HAP-1 (cell line): ENCODE measurements around the gene SLC34A1.
A peak's percentile ranks its signal among the peaks of the same experiment; 100 is the strongest.
"Not testable (repeated sequence)": the region's sequence is repeated elsewhere in the genome, so short reads cannot be mapped to it uniquely, and the experiment has no call there.

ENCODE experiments used
- DNase-seq, 2 experiments: peaks; one replicate each; pipeline ENCODE4 v3.0.0-alpha.2; 2016 to 2020; ENCODE audit warnings: low spot score in 2 of 2
- H3K27me3 ChIP-seq: fragments of 250-450 bp; sonication (Bioruptor Pico); 2 replicates; pipeline ENCODE4 v1.5.1; 2020; ENCODE audit warnings: low read depth, mild to moderate bottlenecking, moderate library complexity
- H3K36me3 ChIP-seq: fragments of 250-450 bp; sonication (Bioruptor Pico); replicated peaks from 2 replicates; pipeline ENCODE4 v1.5.1; 2020; ENCODE audit warnings: mild to moderate bottlenecking
- H3K4me1 ChIP-seq: fragments of 250-450 bp; sonication (Bioruptor Pico); 2 replicates; pipeline ENCODE4 v1.5.1; 2020; ENCODE audit warnings: mild to moderate bottlenecking
- H3K4me3 ChIP-seq: fragments of 250-450 bp; sonication (Bioruptor Pico); 2 replicates; pipeline ENCODE4 v1.5.1; 2020; ENCODE audit warnings: mild to moderate bottlenecking, moderate library complexity
- H3K9me3 ChIP-seq: fragments of 250-450 bp; sonication (Bioruptor Pico); 2 replicates; pipeline ENCODE4 v1.5.1; 2020; ENCODE audit warnings: mild to moderate bottlenecking, moderate library complexity
- in situ Hi-C: fragments of 300-500 bp; cut with MboI; formaldehyde crosslinking; loops from 3 replicates; pipeline ENCODE4 v1.14.3; 2020; ENCODE audit warnings: low sequenced_read_pairs, inconsistent platforms, mixed read lengths

SLC34A1 gene

GRCh38 chr5:177367981-177368868, 16.0 kb upstream of the SLC34A1 start:
- no peak overlapping the region for H3K4me3 ChIP-seq
- H3K27me3 ChIP-seq: no peaks in the 10 kb centered on the region
- in situ Hi-C loops: no loop called here
- H3K9me3 ChIP-seq: no peaks in the 10 kb centered on the region
- H3K36me3 ChIP-seq: no peaks in the 10 kb centered on the region
- DNase-seq: no peak
- peaks cover 5% of the 10 kb centered on the region for H3K4me1 ChIP-seq

GRCh38 chr5:177368869-177369644, 15.2 kb upstream of the SLC34A1 start:
- no peaks in the 10 kb centered on the region for H3K27me3 ChIP-seq
- H3K4me3 ChIP-seq: no peak overlapping the region
- H3K4me1 ChIP-seq: peaks cover 2% of the 10 kb centered on the region
- DNase-seq: peak in 1 of 2 experiments; percentile 63
- H3K9me3 ChIP-seq: no peaks in the 10 kb centered on the region
- in situ Hi-C loops: no loop called here
- H3K36me3 ChIP-seq: no peaks in the 10 kb centered on the region

- peaks cover 2% of the 10 kb centered on the region for H3K4me1 ChIP-seq
- in situ Hi-C loops: no loop called here
- DNase-seq: no peak
- no peaks in the 10 kb centered on the region for H3K27me3 ChIP-seq
- H3K9me3 ChIP-seq: no peaks in the 10 kb centered on the region
- H3K36me3 ChIP-seq: no peaks in the 10 kb centered on the region
- H3K4me3 ChIP-seq: no peak overlapping the region
Observed at GRCh38 chr5:177369645-177370440, 14.4 kb upstream of the SLC34A1 start.

- in situ Hi-C loops: no loop called here
- Histone ChIP-seq H3K36me3 (no peaks in the 10 kb centered on the region), H3K9me3 (no peaks in the 10 kb centered on the region), H3K27me3 (no peaks in the 10 kb centered on the region), H3K4me3 (no peak overlapping the region), H3K4me1 (peaks cover 2% of the 10 kb centered on the region)
- DNase-seq: peak; percentile 63 to 91
Observed at GRCh38 chr5:177370488-177371119, 13.6 kb upstream of the SLC34A1 start.

- no peak for DNase-seq
- in situ Hi-C loops: no loop called here
- Histone ChIP-seq H3K4me1 (peaks cover 2% of the 10 kb centered on the region), H3K27me3 (no peaks in the 10 kb centered on the region), H3K4me3 (peak overlapping the region; percentile 22), H3K36me3 (no peaks in the 10 kb centered on the region), H3K9me3 (no peaks in the 10 kb centered on the region)
Observed at GRCh38 chr5:177371120-177372033, 12.9 kb upstream of the SLC34A1 start.

- Histone ChIP-seq H3K4me3 (no peak overlapping the region), H3K9me3 (no peaks in the 10 kb centered on the region), H3K4me1 (no peaks in the 10 kb centered on the region; the same call in none of the 2 replicates), H3K36me3 (no peaks in the 10 kb centered on the region), H3K27me3 (no peaks in the 10 kb centered on the region)
- in situ Hi-C loops: no loop called here
- DNase-seq: no peak
Observed at GRCh38 chr5:177372034-177372896, 12.0 kb upstream of the SLC34A1 start.

- no peaks in the 10 kb centered on the region; the same call in 1 of the 2 replicates for H3K4me1 ChIP-seq
- no peaks in the 10 kb centered on the region for H3K36me3 ChIP-seq
- H3K9me3 ChIP-seq: no peaks in the 10 kb centered on the region
- no peak for DNase-seq
- H3K27me3 ChIP-seq: no peaks in the 10 kb centered on the region
- in situ Hi-C loops: no loop called here
- H3K4me3 ChIP-seq: no peak overlapping the region
Observed at GRCh38 chr5:177372910-177373309, 11.3 kb upstream of the SLC34A1 start.

- no peaks in the 10 kb centered on the region for H3K9me3 ChIP-seq
- no peaks in the 10 kb centered on the region for H3K27me3 ChIP-seq
- no peak for DNase-seq
- in situ Hi-C loops: no loop called here
- no peaks in the 10 kb centered on the region; the same call in 1 of the 2 replicates for H3K4me1 ChIP-seq
- no peaks in the 10 kb centered on the region for H3K36me3 ChIP-seq
- no peak overlapping the region for H3K4me3 ChIP-seq
Observed at GRCh38 chr5:177373806-177374205, 10.4 kb upstream of the SLC34A1 start.

GRCh38 chr5:177374211-177374610, 10.0 kb upstream of the SLC34A1 start:
- DNase-seq: no peak
- in situ Hi-C loops: no loop called here
- no peak overlapping the region for H3K4me3 ChIP-seq
- no peaks in the 10 kb centered on the region; the same call in 1 of the 2 replicates for H3K4me1 ChIP-seq
- no peaks in the 10 kb centered on the region for H3K27me3 ChIP-seq
- H3K9me3 ChIP-seq: no peaks in the 10 kb centered on the region
- H3K36me3 ChIP-seq: no peaks in the 10 kb centered on the region

- H3K36me3 ChIP-seq, H3K27me3 ChIP-seq, H3K4me1 ChIP-seq, in situ Hi-C loops, H3K4me3 ChIP-seq, H3K9me3 ChIP-seq, DNase-seq: not testable (repeated sequence)
Observed at GRCh38 chr5:177375516-177375915, 8.7 kb upstream of the SLC34A1 start.

GRCh38 chr5:177376107-177376506, 8.1 kb upstream of the SLC34A1 start:
- Histone ChIP-seq H3K36me3 (no peaks in the 10 kb centered on the region), H3K27me3 (no peaks in the 10 kb centered on the region), H3K4me1 (no peaks in the 10 kb centered on the region; the same call in 1 of the 2 replicates), H3K4me3 (no peak overlapping the region), H3K9me3 (no peaks in the 10 kb centered on the region)
- in situ Hi-C loops: no loop called here
- no peak for DNase-seq
